SU-DHL-6 (cell line): Measurements from ENCODE around the gene HECTD2.

Experiments used
- CTCF ChIP-seq: fragments of 200-600 bp; sonication (generic); IDR thresholded peaks from one replicate; pipeline ENCODE4 v1.5.1; 2017; ENCODE audit warnings: antibody characterized with exemption, mild to moderate bottlenecking, low read length, moderate library complexity; ENCODE audit not compliant: insufficient read depth, poor library complexity, severe bottlenecking
- EZH2phosphoT487 ChIP-seq: fragments of 200-600 bp; sonication (generic), shearing (Covaris generic); conservative IDR thresholded peaks from 2 replicates; pipeline ENCODE4 v1.6.1; 2018; ENCODE audit warnings: mild to moderate bottlenecking, antibody characterized with exemption, low read length, moderate library complexity, mixed read lengths

- no peak for TF ChIP-seq CTCF
- TF ChIP-seq EZH2phosphoT487 = no peak
These were observed 109.9 kb downstream of the HECTD2 start for GRCh38 chr10:91519899-91520514.
